NCI-H2081 (cell line): Measurements from ENCODE around the gene SLC25A17.
"Not testable (repeated sequence)": the region's sequence is repeated elsewhere in the genome, so short reads cannot be mapped to it uniquely, and the experiment has no call there.

Source experiments
- DNase-seq, 2 experiments: peaks; one replicate each; lab custom pipeline; 2025; lab: John Stamatoyannopoulos, UW

SLC25A17 gene

GRCh38 chr22:40819599-40820140 lies 524 bp upstream of the SLC25A17 start:
- peak in 1 of 2 experiments; percentile 20 for DNase-seq

GRCh38 chr22:40818192-40818746 lies 877 bp downstream of the SLC25A17 start:
- DNase-seq = no peak

- no peak for DNase-seq
Measured at GRCh38 chr22:40817737-40818136, 1.4 kb downstream of the SLC25A17 start.

- DNase-seq = no peak
Measured at GRCh38 chr22:40813912-40814315, 5.2 kb downstream of the SLC25A17 start.

- no peak for DNase-seq
Measured at GRCh38 chr22:40808018-40808841, 10.9 kb downstream of the SLC25A17 start.

- DNase-seq = no peak
Measured at GRCh38 chr22:40806711-40807110, 12.4 kb downstream of the SLC25A17 start.

GRCh38 chr22:40805699-40806203 lies 13.4 kb downstream of the SLC25A17 start:
- DNase-seq = no peak

- no peak for DNase-seq
Measured at GRCh38 chr22:40805239-40805638, 13.9 kb downstream of the SLC25A17 start.

- DNase-seq = no peak
Measured at GRCh38 chr22:40803321-40803720, 15.8 kb downstream of the SLC25A17 start.

- DNase-seq = no peak
Measured at GRCh38 chr22:40799008-40799407, 20.1 kb downstream of the SLC25A17 start.

- no peak for DNase-seq
Measured at GRCh38 chr22:40797427-40797826, 21.7 kb downstream of the SLC25A17 start.

- no peak for DNase-seq
Measured at GRCh38 chr22:40792451-40792850, 26.7 kb downstream of the SLC25A17 start.

- DNase-seq = no peak
Measured at GRCh38 chr22:40791241-40791640, 27.9 kb downstream of the SLC25A17 start.

GRCh38 chr22:40789131-40789530 lies 30.0 kb downstream of the SLC25A17 start:
- DNase-seq = no peak

GRCh38 chr22:40782521-40782920 lies 36.6 kb downstream of the SLC25A17 start:
- DNase-seq = no peak

- DNase-seq = not testable (repeated sequence)
Measured at GRCh38 chr22:40781749-40782148, 37.4 kb downstream of the SLC25A17 start.

GRCh38 chr22:40769761-40770160 lies 49.4 kb downstream of the SLC25A17 start:
- no peak for DNase-seq

- DNase-seq = no peak
Measured at GRCh38 chr22:40768206-40768605, 50.9 kb downstream of the SLC25A17 start.

- DNase-seq = no peak
Measured at GRCh38 chr22:40766956-40767355, 52.2 kb downstream of the SLC25A17 start.

GRCh38 chr22:40764763-40765441 lies 54.2 kb downstream of the SLC25A17 start:
- no peak for DNase-seq

GRCh38 chr22:40759294-40759840 lies 59.8 kb downstream of the SLC25A17 start:
- DNase-seq = no peak

- DNase-seq = not testable (repeated sequence)
Measured at GRCh38 chr22:40758851-40759250, 60.3 kb downstream of the SLC25A17 start.
